PC-9 (cell line): Measurements from ENCODE around the gene RHOBTB3.

Experiments
- EZH2 ChIP-seq: fragments of 200-600 bp; sonication (generic); IDR thresholded peaks from 2 replicates; pipeline ENCODE4 v1.8.0; 2017; ENCODE audit warnings: antibody characterized with exemption, low read depth
- TF ChIP-seq, protein P1 (sequence below): fragments of 200-600 bp; sonication (generic); conservative IDR thresholded peaks from 2 replicates; pipeline ENCODE4 v1.6.1; 2017; ENCODE audit warnings: mixed run types, antibody characterized with exemption, mild to moderate bottlenecking, moderate library complexity

DNA sequence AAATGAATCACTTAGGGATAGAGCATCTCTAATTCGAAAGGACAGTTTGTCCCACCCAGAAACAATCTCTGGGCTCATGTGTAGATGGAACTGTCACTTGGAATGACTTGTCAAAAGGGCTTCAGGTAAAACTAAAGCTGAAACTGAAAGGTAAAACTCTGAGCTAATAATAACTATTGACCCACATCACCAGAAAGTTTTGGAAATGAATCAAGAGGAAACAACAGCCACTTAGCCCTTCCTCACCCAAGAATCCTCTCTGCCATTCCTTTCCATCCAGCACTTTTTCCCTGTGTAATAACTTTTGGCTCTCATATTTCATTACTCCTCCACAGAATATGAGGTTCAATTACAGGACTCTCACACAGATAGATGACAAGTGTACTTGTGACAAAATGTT is 105.4 kb downstream of the RHOBTB3 start:
- no peak for TF ChIP-seq EZH2
- TF ChIP-seq, protein P1, sequence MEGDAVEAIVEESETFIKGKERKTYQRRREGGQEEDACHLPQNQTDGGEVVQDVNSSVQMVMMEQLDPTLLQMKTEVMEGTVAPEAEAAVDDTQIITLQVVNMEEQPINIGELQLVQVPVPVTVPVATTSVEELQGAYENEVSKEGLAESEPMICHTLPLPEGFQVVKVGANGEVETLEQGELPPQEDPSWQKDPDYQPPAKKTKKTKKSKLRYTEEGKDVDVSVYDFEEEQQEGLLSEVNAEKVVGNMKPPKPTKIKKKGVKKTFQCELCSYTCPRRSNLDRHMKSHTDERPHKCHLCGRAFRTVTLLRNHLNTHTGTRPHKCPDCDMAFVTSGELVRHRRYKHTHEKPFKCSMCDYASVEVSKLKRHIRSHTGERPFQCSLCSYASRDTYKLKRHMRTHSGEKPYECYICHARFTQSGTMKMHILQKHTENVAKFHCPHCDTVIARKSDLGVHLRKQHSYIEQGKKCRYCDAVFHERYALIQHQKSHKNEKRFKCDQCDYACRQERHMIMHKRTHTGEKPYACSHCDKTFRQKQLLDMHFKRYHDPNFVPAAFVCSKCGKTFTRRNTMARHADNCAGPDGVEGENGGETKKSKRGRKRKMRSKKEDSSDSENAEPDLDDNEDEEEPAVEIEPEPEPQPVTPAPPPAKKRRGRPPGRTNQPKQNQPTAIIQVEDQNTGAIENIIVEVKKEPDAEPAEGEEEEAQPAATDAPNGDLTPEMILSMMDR, result no peak
